Measurements from ENCODE around the gene TTLL5.
A peak's percentile ranks its signal among the peaks of the same experiment; 100 is the strongest.

The TTLL5 gene

DNA sequence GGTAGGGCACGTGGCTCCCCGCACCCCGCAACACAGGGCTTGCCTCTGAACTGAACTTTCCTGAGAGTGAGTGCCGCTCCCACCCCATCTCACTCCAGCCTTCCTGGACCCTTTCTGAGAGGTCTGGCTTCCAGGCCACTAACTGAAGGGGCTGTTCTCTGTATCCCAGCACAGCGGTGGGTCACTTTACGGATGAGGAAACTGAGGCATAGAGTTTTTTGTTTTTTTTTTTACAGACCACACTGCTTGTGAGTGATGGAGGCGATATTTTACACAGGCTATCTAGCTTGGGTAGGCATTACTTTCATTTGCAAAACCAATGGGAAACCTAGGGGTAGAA lies 321.9 kb downstream of the TTLL5 start:
- Histone ChIP-seq H4K20me1 (ENCODE audit: control insufficient read depth, insufficient read depth, low read depth, low read length) (0 out of 2 replicates have a peak, but pooled peaks cover 6% of the 10 kb centered on the region), H3K27ac (ENCODE audit: low read depth, low read length) (no peak overlapping the region), H3K36me3 (ENCODE audit: control insufficient read depth, low read length) (no peaks in the 10 kb centered on the region), H3F3A (ENCODE audit: control insufficient read depth, insufficient read depth) (peaks cover 2% of the 10 kb centered on the region; the same call in 1 of the 2 replicates), H3K27me3 (ENCODE audit: control insufficient read depth, low read length) (peaks cover 36% of the 10 kb centered on the region), H3K9me3 (ENCODE audit: control insufficient read depth, insufficient read depth, low read length) (no peaks in the 10 kb centered on the region), H3K9me2 (replicated peaks; ENCODE audit: control insufficient read depth, low read length) (no peaks in the 10 kb centered on the region), H3K4me2 (ENCODE audit: low read length) (peak overlapping the region; percentile 98), H3K4me1 (ENCODE audit: control insufficient read depth, low read length) (peaks cover 43% of the 10 kb centered on the region), H3K79me2 (ENCODE audit: control insufficient read depth, low read length) (no peaks in the 10 kb centered on the region), H3K4me3 (ENCODE audit: low read length) (peak overlapping the region; percentile 57)
- TF ChIP-seq, protein P1, sequence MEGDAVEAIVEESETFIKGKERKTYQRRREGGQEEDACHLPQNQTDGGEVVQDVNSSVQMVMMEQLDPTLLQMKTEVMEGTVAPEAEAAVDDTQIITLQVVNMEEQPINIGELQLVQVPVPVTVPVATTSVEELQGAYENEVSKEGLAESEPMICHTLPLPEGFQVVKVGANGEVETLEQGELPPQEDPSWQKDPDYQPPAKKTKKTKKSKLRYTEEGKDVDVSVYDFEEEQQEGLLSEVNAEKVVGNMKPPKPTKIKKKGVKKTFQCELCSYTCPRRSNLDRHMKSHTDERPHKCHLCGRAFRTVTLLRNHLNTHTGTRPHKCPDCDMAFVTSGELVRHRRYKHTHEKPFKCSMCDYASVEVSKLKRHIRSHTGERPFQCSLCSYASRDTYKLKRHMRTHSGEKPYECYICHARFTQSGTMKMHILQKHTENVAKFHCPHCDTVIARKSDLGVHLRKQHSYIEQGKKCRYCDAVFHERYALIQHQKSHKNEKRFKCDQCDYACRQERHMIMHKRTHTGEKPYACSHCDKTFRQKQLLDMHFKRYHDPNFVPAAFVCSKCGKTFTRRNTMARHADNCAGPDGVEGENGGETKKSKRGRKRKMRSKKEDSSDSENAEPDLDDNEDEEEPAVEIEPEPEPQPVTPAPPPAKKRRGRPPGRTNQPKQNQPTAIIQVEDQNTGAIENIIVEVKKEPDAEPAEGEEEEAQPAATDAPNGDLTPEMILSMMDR (IDR thresholded peaks at IDR 0.05; ENCODE audit: low read depth, low read length, poor library complexity, severe bottlenecking), result no peak
- TF ChIP-seq EZH2phosphoT487 (IDR thresholded peaks at IDR 0.05; ENCODE audit: borderline replicate concordance, low read length), result no peak

DNA sequence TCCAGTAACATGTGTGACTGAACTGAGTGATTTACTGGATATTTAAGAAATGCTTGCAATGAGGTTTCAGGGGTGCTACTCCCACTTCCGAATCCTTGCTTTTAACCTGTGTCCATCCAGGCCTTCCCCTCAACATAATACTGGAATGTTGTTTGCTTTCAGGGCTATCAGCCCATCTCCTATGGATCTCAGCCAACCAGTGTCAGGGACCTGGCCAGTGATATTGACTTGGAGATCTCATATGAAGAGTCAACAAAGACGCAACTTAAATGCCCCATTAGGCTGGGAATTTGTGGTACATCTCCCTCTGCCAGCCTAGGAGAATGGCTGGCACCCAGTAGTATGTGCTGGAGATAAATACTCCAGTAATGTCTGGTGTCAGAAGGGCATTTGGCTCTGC lies 323.6 kb downstream of the TTLL5 start:
- H3K27me3 ChIP-seq (ENCODE audit: control insufficient read depth, low read length), result peaks cover 36% of the 10 kb centered on the region
- H3K79me2 ChIP-seq (ENCODE audit: control insufficient read depth, low read length), result no peaks in the 10 kb centered on the region
- no peaks in the 10 kb centered on the region for H3K36me3 ChIP-seq (ENCODE audit: control insufficient read depth, low read length)
- H3K4me3 ChIP-seq (ENCODE audit: low read length), result no peak overlapping the region
- H3K4me1 ChIP-seq (ENCODE audit: control insufficient read depth, low read length), result peaks cover 29% of the 10 kb centered on the region
- no peaks in the 10 kb centered on the region for H3K9me3 ChIP-seq (ENCODE audit: control insufficient read depth, insufficient read depth, low read length)
- no peaks in the 10 kb centered on the region for H3K9me2 ChIP-seq (replicated peaks; ENCODE audit: control insufficient read depth, low read length)
- TF ChIP-seq, protein P1 (IDR thresholded peaks at IDR 0.05; ENCODE audit: low read depth, low read length, poor library complexity, severe bottlenecking), result no peak
- no peak for TF ChIP-seq EZH2phosphoT487 (IDR thresholded peaks at IDR 0.05; ENCODE audit: borderline replicate concordance, low read length)
- H4K20me1 ChIP-seq (ENCODE audit: control insufficient read depth, insufficient read depth, low read depth, low read length), result no peaks in the 10 kb centered on the region
- H3K27ac ChIP-seq (ENCODE audit: low read depth, low read length), result no peak overlapping the region
- H3K4me2 ChIP-seq (ENCODE audit: low read length), result no peak overlapping the region
- H3F3A ChIP-seq (ENCODE audit: control insufficient read depth, insufficient read depth), result no peaks in the 10 kb centered on the region; the same call in 1 of the 2 replicates

DNA sequence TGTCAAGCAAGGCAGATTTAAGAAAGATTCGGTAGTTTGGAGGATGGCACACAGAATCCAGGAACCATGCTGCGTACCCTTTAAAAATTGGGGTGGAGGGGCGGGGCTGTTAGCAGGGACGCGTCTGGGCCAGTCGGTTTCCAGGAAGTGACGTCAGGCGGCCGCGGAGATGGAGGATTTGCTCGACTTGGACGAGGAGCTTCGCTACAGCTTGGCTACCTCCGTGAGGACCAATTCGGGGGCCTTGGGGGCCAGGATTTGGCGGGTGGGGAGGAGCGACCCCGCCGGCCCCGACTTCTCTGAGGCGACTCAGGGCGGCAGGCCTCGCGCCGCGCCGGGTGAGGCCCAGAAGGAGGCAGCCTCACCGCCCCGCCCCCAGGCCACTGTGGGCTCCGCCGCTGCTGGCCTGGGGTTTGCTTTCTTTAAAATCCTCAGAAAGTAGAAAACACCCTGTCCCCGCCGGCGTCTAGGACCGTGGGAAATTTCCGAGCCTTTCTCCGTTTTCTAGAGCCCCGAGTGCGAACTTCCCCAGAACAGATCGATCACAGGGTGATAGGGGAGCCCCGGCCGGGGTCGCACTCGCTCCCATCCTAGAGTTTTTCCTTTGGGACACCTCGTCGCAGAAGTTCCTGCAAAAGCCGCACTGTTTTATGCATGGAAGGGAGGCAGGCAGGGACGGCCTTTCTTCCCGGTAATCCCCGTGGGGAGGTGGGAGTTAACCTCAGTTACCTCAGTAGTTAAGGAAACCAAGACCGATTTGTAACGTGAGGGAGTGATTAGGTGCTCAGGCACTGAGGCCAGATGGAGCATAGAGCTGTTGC lies 324.8 kb downstream of the TTLL5 start, which contains the start of gene IFT43:
Gene IFT43, plus strand, starts transcription at position 146 of the 821 bp plus-strand sequence. Its CDS starts 24 bp downstream, at position 170.
- TF ChIP-seq EZH2phosphoT487 (IDR thresholded peaks at IDR 0.05; ENCODE audit: borderline replicate concordance, low read length), result no peak
- TF ChIP-seq, protein P1 (IDR thresholded peaks at IDR 0.05; ENCODE audit: low read depth, low read length, poor library complexity, severe bottlenecking), result no peak
- H3K79me2 ChIP-seq (ENCODE audit: control insufficient read depth, low read length), result no peaks in the 10 kb centered on the region
- peaks cover 29% of the 10 kb centered on the region for H3K4me1 ChIP-seq (ENCODE audit: control insufficient read depth, low read length)
- H3F3A ChIP-seq (ENCODE audit: control insufficient read depth, insufficient read depth), result no peaks in the 10 kb centered on the region; the same call in 1 of the 2 replicates
- no peaks in the 10 kb centered on the region for H3K9me2 ChIP-seq (replicated peaks; ENCODE audit: control insufficient read depth, low read length)
- H3K4me3 ChIP-seq (ENCODE audit: low read length), result peak within 1 kb of the TSS; percentile 83
- H3K36me3 ChIP-seq (ENCODE audit: control insufficient read depth, low read length), result no peaks in the 10 kb centered on the region
- peaks cover 35% of the 10 kb centered on the region for H3K27me3 ChIP-seq (ENCODE audit: control insufficient read depth, low read length)
- H4K20me1 ChIP-seq (ENCODE audit: control insufficient read depth, insufficient read depth, low read depth, low read length), result no peaks in the 10 kb centered on the region
- H3K9me3 ChIP-seq (ENCODE audit: control insufficient read depth, insufficient read depth, low read length), result no peaks in the 10 kb centered on the region
- H3K4me2 ChIP-seq (ENCODE audit: low read length), result peak within 1 kb of the TSS; percentile 84
- H3K27ac ChIP-seq (ENCODE audit: low read depth, low read length), result no peak within 1 kb of the TSS

All from DOHH2 (cell line).